NCI-H1694 treated with DMSO at 0.1 percent for 48 hours (cell line): Measurements from ENCODE around the gene OSGIN1.
A peak's percentile ranks its signal among the peaks of the same experiment; 100 is the strongest.

Experiments
- DNase-seq: peaks from one replicate; lab custom pipeline; 2025; lab: John Stamatoyannopoulos, UW

The OSGIN1 gene

GRCh38 chr16:83952940-83953795 is at the start of gene OSGIN1:
TSS of gene OSGIN1 (plus strand) at chr16:83953240. CDS start at chr16:83957672, 4,432 bp downstream.
- peak; percentile 30 for DNase-seq

- DNase-seq = peak; percentile 54
Measured at GRCh38 chr16:83903751-83904150, 49.3 kb upstream of the OSGIN1 start.

- no peak for DNase-seq
Measured at GRCh38 chr16:83906683-83907082, 46.4 kb upstream of the OSGIN1 start.

- no peak for DNase-seq
Measured at GRCh38 chr16:83907111-83907510, 45.9 kb upstream of the OSGIN1 start.

GRCh38 chr16:83907631-83908250 is 45.3 kb upstream of the OSGIN1 start:
- no peak for DNase-seq

GRCh38 chr16:83908798-83909197 is 44.2 kb upstream of the OSGIN1 start:
- DNase-seq = no peak

GRCh38 chr16:83911290-83911689 is 41.8 kb upstream of the OSGIN1 start:
- no peak for DNase-seq

- no peak for DNase-seq
Measured at GRCh38 chr16:83912519-83913244, 40.4 kb upstream of the OSGIN1 start.

GRCh38 chr16:83913245-83913633 is 39.8 kb upstream of the OSGIN1 start:
- no peak for DNase-seq

GRCh38 chr16:83914091-83914710 is 38.8 kb upstream of the OSGIN1 start:
- DNase-seq = no peak

GRCh38 chr16:83915081-83915480 is 38.0 kb upstream of the OSGIN1 start:
- DNase-seq = no peak

GRCh38 chr16:83915491-83915890 is 37.5 kb upstream of the OSGIN1 start:
- no peak for DNase-seq

- no peak for DNase-seq
Measured at GRCh38 chr16:83917152-83918120, 35.6 kb upstream of the OSGIN1 start.

- no peak for DNase-seq
Measured at GRCh38 chr16:83920894-83921491, 32.0 kb upstream of the OSGIN1 start.

GRCh38 chr16:83923581-83924365 is 29.3 kb upstream of the OSGIN1 start:
- no peak for DNase-seq

GRCh38 chr16:83924686-83925085 is 28.4 kb upstream of the OSGIN1 start:
- DNase-seq = no peak

GRCh38 chr16:83925095-83925905 is 27.7 kb upstream of the OSGIN1 start:
- no peak for DNase-seq

GRCh38 chr16:83925957-83926725 is 26.9 kb upstream of the OSGIN1 start:
- no peak for DNase-seq
